OCI-LY3 (cell line): Measurements from ENCODE around the gene MED22.
"Not testable (repeated sequence)": the region's sequence is repeated elsewhere in the genome, so short reads cannot be mapped to it uniquely, and the experiment has no call there.

Experiments
- H2AFZ ChIP-seq: fragments of 200-600, 300-600 bp; shearing (Covaris generic); 2 replicates; pipeline ENCODE4 v1.6.0; 2014; ENCODE audit warnings: antibody characterized with exemption, low read depth, low read length
- H3K27ac ChIP-seq: fragments of 200-600, 300-600 bp; sonication (generic); 2 replicates; pipeline ENCODE4 v1.5.1; 2014; ENCODE audit warnings: mild to moderate bottlenecking, low read length, moderate library complexity, mixed read lengths
- H3K27me3 ChIP-seq: fragments of 200-600, 300-600 bp; sonication (generic); 2 replicates; pipeline ENCODE4 v1.6.1; 2014; ENCODE audit warnings: low read depth, low read length, mixed read lengths
- H3K36me3 ChIP-seq: fragments of 200-600, 300-600 bp; sonication (generic); replicated peaks from 2 replicates; pipeline ENCODE3; 2014; ENCODE audit warnings: low read depth, low read length, mixed read lengths
- H3K4me1 ChIP-seq: fragments of 300-600, 200-600 bp; sonication (generic); 2 replicates; pipeline ENCODE4 v1.6.1; 2014; ENCODE audit warnings: low read length, mixed read lengths
- H3K4me2 ChIP-seq: fragments of 200-600, 300-600 bp; sonication (generic); 2 replicates; pipeline ENCODE4 v1.6.1; 2014; ENCODE audit warnings: low read length, mixed read lengths
- H3K4me3 ChIP-seq: fragments of 300-600, 200-600 bp; sonication (generic); 2 replicates; pipeline ENCODE4 v1.5.1; 2014; ENCODE audit warnings: antibody characterized with exemption, mild to moderate bottlenecking, low read length, moderate library complexity
- H3K79me2 ChIP-seq: fragments of 300-600, 200-600 bp; shearing (Covaris generic); 2 replicates; pipeline ENCODE4 v1.6.1; 2014; ENCODE audit warnings: mild to moderate bottlenecking, low read length, mixed read lengths
- H3K9ac ChIP-seq: fragments of 300-600, 200-600 bp; shearing (Covaris generic); 2 replicates; pipeline ENCODE4 v1.6.0; 2014; ENCODE audit warnings: mild to moderate bottlenecking, low read length, moderate library complexity
- H3K9me3 ChIP-seq: fragments of 200-600, 300-600 bp; shearing (Covaris generic); 2 replicates; pipeline ENCODE4 v1.6.1; 2014; ENCODE audit warnings: low read length, mixed read lengths; ENCODE audit not compliant: insufficient read depth
- H4K20me1 ChIP-seq: fragments of 200-600, 300-600 bp; sonication (generic); 2 replicates; pipeline ENCODE4 v1.6.1; 2016; ENCODE audit warnings: low read length, mixed read lengths; ENCODE audit not compliant: insufficient read depth
- EZH2phosphoT487 ChIP-seq: fragments of 200-600 bp; shearing (Covaris generic); IDR thresholded peaks from 2 replicates; pipeline ENCODE4 v1.6.1; 2018; ENCODE audit warnings: antibody characterized with exemption, mixed run types, low read depth
- TF ChIP-seq, protein P1 (sequence below): fragments of 200-600, 300-600 bp; sonication (generic); IDR thresholded peaks from 2 replicates; pipeline ENCODE4 v1.5.1; 2014; ENCODE audit warnings: antibody characterized with exemption, low read length, low read depth

MED22 gene

DNA sequence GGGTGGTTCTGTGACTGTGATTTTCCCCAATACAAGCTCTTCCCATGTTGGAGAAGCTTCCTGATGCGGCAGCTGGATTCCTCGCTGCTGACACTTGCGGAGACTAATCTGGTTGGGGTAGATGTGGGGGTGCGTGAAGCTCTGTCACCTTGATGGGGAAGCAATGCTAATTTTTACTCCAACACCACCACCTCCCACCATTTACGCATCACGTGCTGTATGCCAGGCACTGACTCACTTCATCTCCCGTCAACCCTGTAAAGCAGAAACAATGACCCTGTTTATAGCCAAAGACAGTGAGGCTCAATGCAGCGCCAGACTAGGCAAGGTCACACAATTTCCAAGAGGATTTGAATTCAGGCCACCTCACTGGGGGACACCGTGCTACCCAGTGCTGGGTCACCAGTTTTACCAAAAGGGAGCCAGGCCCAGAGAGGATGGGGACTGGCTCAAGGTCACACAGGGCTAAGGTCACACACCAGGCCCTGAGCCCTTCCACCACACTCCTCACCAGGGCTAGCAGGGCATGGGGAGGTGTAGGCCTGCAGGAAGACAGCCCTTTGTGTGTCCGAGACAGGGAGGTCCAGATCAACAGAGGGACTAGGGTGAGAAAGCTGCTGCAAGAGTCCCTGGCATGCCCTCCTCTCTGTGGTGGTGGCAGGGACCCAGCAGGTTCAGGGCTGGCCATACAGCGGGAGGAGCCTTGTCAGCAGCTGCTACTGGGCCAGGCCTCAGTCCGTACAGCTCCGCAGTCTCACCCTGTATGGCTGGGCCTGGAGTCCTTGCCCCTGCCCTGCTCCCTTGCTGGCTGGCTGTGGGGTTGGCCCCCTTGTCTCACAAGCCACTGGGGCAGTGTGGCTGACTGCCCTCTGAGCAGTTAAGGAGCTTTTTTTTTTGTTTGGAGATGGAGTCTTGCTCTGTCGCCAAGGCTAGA is 31.5 kb upstream of the MED22 start:
- H3K4me3 ChIP-seq, result no peak overlapping the region
- TF ChIP-seq, protein P1, sequence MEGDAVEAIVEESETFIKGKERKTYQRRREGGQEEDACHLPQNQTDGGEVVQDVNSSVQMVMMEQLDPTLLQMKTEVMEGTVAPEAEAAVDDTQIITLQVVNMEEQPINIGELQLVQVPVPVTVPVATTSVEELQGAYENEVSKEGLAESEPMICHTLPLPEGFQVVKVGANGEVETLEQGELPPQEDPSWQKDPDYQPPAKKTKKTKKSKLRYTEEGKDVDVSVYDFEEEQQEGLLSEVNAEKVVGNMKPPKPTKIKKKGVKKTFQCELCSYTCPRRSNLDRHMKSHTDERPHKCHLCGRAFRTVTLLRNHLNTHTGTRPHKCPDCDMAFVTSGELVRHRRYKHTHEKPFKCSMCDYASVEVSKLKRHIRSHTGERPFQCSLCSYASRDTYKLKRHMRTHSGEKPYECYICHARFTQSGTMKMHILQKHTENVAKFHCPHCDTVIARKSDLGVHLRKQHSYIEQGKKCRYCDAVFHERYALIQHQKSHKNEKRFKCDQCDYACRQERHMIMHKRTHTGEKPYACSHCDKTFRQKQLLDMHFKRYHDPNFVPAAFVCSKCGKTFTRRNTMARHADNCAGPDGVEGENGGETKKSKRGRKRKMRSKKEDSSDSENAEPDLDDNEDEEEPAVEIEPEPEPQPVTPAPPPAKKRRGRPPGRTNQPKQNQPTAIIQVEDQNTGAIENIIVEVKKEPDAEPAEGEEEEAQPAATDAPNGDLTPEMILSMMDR, result no peak
- no peak for TF ChIP-seq EZH2phosphoT487

DNA sequence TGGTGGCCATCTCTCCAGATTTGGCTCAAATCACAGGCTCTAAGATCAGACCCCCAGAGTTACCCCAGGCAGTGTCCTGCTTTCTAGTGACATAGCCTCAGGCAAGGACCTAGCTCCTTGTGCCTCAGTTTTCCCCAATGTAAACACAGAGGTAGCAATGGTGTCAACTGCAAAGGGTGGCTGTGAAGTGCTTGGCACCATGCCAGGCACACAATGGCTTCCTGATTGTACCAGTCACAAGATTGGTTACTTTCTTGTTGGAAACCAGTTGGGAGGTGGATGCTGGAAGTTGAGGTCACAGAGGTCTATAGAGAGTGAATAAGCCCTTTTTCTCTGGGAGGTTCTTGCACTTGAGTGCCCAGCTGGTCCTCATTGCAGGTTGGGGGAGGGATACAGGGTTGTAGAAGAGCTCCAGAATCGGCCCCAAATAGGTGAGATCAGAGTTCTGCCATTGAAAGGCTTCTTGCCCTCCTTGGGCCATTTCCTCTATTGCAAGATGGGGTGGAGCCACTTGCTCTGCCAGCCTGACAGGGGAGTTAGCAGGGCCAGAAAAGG is 30.6 kb upstream of the MED22 start:
- no peak overlapping the region for H2AFZ ChIP-seq
- TF ChIP-seq, protein P1, result no peak
- no peak for TF ChIP-seq EZH2phosphoT487
- H3K4me1 ChIP-seq, result peaks cover 11% of the 10 kb centered on the region; the same call in 1 of the 2 replicates
- no peak overlapping the region for H3K27ac ChIP-seq
- peaks cover 24% of the 10 kb centered on the region for H3K79me2 ChIP-seq
- no peaks in the 10 kb centered on the region for H3K27me3 ChIP-seq
- H3K36me3 ChIP-seq, result no peaks in the 10 kb centered on the region
- peaks cover 12% of the 10 kb centered on the region for H4K20me1 ChIP-seq
- no peak overlapping the region for H3K9ac ChIP-seq
- H3K9me3 ChIP-seq, result no peaks in the 10 kb centered on the region; the same call in 1 of the 2 replicates
- no peak overlapping the region for H3K4me3 ChIP-seq
- no peak overlapping the region; the same call in 1 of the 2 replicates for H3K4me2 ChIP-seq

More for the DNA sequence above, 31.5 kb upstream of the MED22 start:
- Histone ChIP-seq H3K36me3 (no peaks in the 10 kb centered on the region), H3K27me3 (no peaks in the 10 kb centered on the region), H3K9ac (no peak overlapping the region), H3K4me2 (no peak overlapping the region), H2AFZ (no peak overlapping the region), H4K20me1 (peaks cover 7% of the 10 kb centered on the region; the same call in 1 of the 2 replicates), H3K27ac (no peak overlapping the region), H3K9me3 (no peaks in the 10 kb centered on the region; the same call in 1 of the 2 replicates), H3K4me1 (peaks cover 6% of the 10 kb centered on the region; the same call in 1 of the 2 replicates), H3K79me2 (peaks cover 14% of the 10 kb centered on the region)

DNA sequence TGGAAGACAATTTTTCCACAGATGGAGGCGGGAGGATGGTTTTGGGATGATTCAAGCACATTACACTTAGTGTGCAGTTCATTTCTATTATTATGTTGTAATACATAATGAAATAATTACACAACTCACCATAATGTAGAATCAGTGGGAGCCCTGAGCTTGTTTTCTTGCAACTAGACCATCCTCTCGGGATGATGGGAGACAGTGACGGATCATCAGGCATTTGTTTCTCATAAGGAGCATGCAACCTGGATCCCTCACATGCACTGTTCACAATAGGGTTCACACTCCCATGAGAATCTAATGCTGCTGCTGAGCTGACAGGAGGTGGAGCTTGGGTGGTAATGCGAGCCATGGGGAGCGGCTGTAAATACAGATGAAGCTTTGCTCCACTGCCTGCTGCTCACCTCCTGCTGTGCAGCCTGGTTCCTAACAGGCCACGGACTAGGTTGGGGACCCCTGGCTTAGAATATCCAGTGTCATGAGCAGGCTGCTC is 29.8 kb upstream of the MED22 start:
- no peak overlapping the region; the same call in 1 of the 2 replicates for H3K4me2 ChIP-seq
- no peaks in the 10 kb centered on the region for H3K27me3 ChIP-seq
- TF ChIP-seq EZH2phosphoT487, result no peak
- TF ChIP-seq, protein P1, result no peak
- H3K36me3 ChIP-seq, result peaks cover 5% of the 10 kb centered on the region
- H3K4me1 ChIP-seq, result peaks cover 11% of the 10 kb centered on the region; the same call in 1 of the 2 replicates
- H3K9me3 ChIP-seq, result no peaks in the 10 kb centered on the region; the same call in 1 of the 2 replicates
- H2AFZ ChIP-seq, result no peak overlapping the region
- peaks cover 31% of the 10 kb centered on the region for H3K79me2 ChIP-seq
- H3K4me3 ChIP-seq, result no peak overlapping the region
- no peak overlapping the region for H3K9ac ChIP-seq
- H3K27ac ChIP-seq, result no peak overlapping the region
- H4K20me1 ChIP-seq, result peaks cover 18% of the 10 kb centered on the region

DNA sequence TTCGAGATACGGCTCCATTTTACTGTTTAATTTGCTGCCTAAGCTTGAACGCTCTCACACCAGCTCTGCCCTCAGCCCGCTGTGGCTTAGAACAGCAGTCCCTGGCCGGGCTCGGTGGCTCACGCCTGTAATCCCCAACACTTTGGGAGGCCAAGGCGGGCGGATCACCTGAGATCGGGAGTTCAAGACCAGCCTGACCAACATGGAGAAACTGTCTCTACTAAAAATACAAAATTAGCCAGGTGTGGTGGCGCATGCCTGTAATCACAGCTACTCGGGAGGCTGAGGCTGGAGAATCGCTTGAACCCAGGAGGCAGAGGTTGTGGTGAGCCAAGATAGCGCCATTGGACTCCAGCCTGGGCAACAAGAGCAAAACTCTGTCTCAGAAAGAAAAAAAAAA is 29.3 kb upstream of the MED22 start:
- not testable (repeated sequence) for H2AFZ ChIP-seq, H3K27ac ChIP-seq, H3K4me3 ChIP-seq, H3K9ac ChIP-seq, H3K27me3 ChIP-seq, H3K9me3 ChIP-seq, H3K4me2 ChIP-seq, H3K36me3 ChIP-seq
- Histone ChIP-seq H4K20me1 (peaks cover 22% of the 10 kb centered on the region), H3K79me2 (peaks cover 36% of the 10 kb centered on the region), H3K4me1 (peaks cover 11% of the 10 kb centered on the region; the same call in 1 of the 2 replicates)
